H1 (cell line): Measurements from ENCODE around the gene MFNG. TPM values are rescaled to one million over a fixed set of nuclear protein-coding genes. Genes with fewer than 3 reads are reported as not detected.

ENCODE experiments used
- CTCF ChIA-PET: fragments of 300-600 bp; sonication (Branson Sonifier 250); formaldehyde crosslinking; loops from one replicate; lab custom pipeline; 2021; ENCODE audit not compliant: partially characterized antibody; lab: Charles Lee
- POLR2A ChIA-PET: fragments of 300-600 bp; sonication (Branson Sonifier 250); formaldehyde crosslinking; loops from one replicate; lab custom pipeline; 2021; ENCODE audit warnings: inconsistent platforms; ENCODE audit not compliant: partially characterized antibody; lab: Charles Lee
- DNase-seq, 2 experiments: peaks; one replicate each; pipeline versions ENCODE4 v3.0.0 to v3.0.0-alpha.2; 2010 to 2022; ENCODE audit warnings: low spot score in 2 of 2, low read depth in 1 of 2, mixed read lengths in 1 of 2
- FAIRE-seq: peaks from 2 replicates; lab custom pipeline; 2011; peaks lifted over from hg19 to GRCh38; lab: Jason Lieb, UNC
- H2AFZ ChIP-seq: 2 replicates; pipeline ENCODE4 v1.8.1; 2012; ENCODE audit warnings: low read length, inconsistent platforms
- H2AK5ac ChIP-seq: 2 replicates; pipeline ENCODE4 v1.6.1; 2013; ENCODE audit warnings: low read depth, low read length
- H2BK120ac ChIP-seq: replicated peaks from 2 replicates; pipeline ENCODE3; 2013; ENCODE audit warnings: low read depth, low read length, inconsistent platforms
- H2BK12ac ChIP-seq: 2 replicates; pipeline ENCODE4 v1.6.1; 2013; ENCODE audit warnings: low read depth, low read length
- H2BK15ac ChIP-seq: 2 replicates; pipeline ENCODE4 v1.6.1; 2013; ENCODE audit warnings: low read length
- H2BK20ac ChIP-seq: 2 replicates; pipeline ENCODE4 v1.6.1; 2013; ENCODE audit warnings: low read length
- H2BK5ac ChIP-seq: 2 replicates; pipeline ENCODE4 v1.6.1; 2013; ENCODE audit warnings: low read depth, low read length
- H3K14ac ChIP-seq: 2 replicates; pipeline ENCODE4 v1.6.1; 2013; ENCODE audit warnings: inconsistent platforms; ENCODE audit not compliant: insufficient read length
- H3K18ac ChIP-seq: 2 replicates; pipeline ENCODE4 v1.6.1; 2013; ENCODE audit warnings: low read length; ENCODE audit errors: extremely low read depth
- H3K23ac ChIP-seq: 2 replicates; pipeline ENCODE4 v1.6.1; 2013; ENCODE audit warnings: inconsistent platforms; ENCODE audit not compliant: insufficient read length
- H3K23me2 ChIP-seq: 2 replicates; pipeline ENCODE4 v1.6.1; 2013; ENCODE audit warnings: low read depth, low read length
- H3K27ac ChIP-seq: 2 replicates; pipeline ENCODE4 v1.6.1; 2011; ENCODE audit warnings: low read depth, low read length, inconsistent platforms
- H3K27me3 ChIP-seq, 4 experiments: replicated peaks in 1 of 4; 1 replicate in 1 of 4; 2 replicates in 3 of 4; pipeline versions ENCODE4 v1.6.1 to v1.8.1; 2011 to 2013; ENCODE audit warnings: low read length in 3 of 4, mild to moderate bottlenecking in 3 of 4, inconsistent platforms in 2 of 4, mixed read lengths in 2 of 4, moderate library complexity in 1 of 4; ENCODE audit not compliant: control insufficient read depth in 3 of 4, insufficient read depth in 3 of 4; ENCODE audit errors: extremely low read depth in 1 of 4
- H3K36me3 ChIP-seq, 4 experiments: 2 replicates each; pipeline versions ENCODE4 v1.6.1 to v1.8.1; 2011 to 2013; ENCODE audit warnings: mild to moderate bottlenecking in 4 of 4, low read length in 3 of 4, moderate library complexity in 2 of 4, control low read depth in 1 of 4, inconsistent platforms in 1 of 4; ENCODE audit not compliant: insufficient read depth in 4 of 4, control insufficient read depth in 2 of 4
- H3K4ac ChIP-seq: replicated peaks from 2 replicates; pipeline ENCODE3; 2013; ENCODE audit warnings: low read length, low read depth, mixed read lengths, inconsistent platforms; ENCODE audit not compliant: insufficient read length
- H3K4me1 ChIP-seq, 4 experiments: replicated peaks in 1 of 4; 1 replicate in 1 of 4; 2 replicates in 3 of 4; pipeline versions ENCODE4 v1.6.1 to v1.8.1; 2011 to 2013; ENCODE audit warnings: low read length in 3 of 4, inconsistent platforms in 2 of 4, mixed read lengths in 1 of 4; ENCODE audit not compliant: insufficient read depth in 4 of 4, control insufficient read depth in 3 of 4
- H3K4me2 ChIP-seq, 2 experiments: 2 replicates each; pipeline versions ENCODE4 v1.6.1 to v1.8.1; 2011 to 2013; ENCODE audit warnings: low read depth in 2 of 2, low read length in 2 of 2, control low read depth in 1 of 2, inconsistent platforms in 1 of 2, mild to moderate bottlenecking in 1 of 2; ENCODE audit not compliant: insufficient read depth in 1 of 2
- H3K4me3 ChIP-seq, 4 experiments: fragments of 200-600, 300-600 bp in 1 of 4; sonication (generic), shearing (Covaris generic), sonication (Bioruptor Twin) in 1 of 4; 2 replicates each; pipeline versions ENCODE4 v1.5.1 to v1.8.1; 2011 to 2016; ENCODE audit warnings: low read length in 4 of 4, low read depth in 3 of 4, control low read depth in 2 of 4, inconsistent platforms in 2 of 4, mild to moderate bottlenecking in 2 of 4, mixed read lengths in 1 of 4, moderate library complexity in 1 of 4; ENCODE audit not compliant: insufficient read depth in 2 of 4; ENCODE audit errors: extremely low read depth in 1 of 4
- H3K56ac ChIP-seq: replicated peaks from 2 replicates; pipeline ENCODE3; 2013; ENCODE audit warnings: low read depth, mild to moderate bottlenecking, mixed read lengths, low read length, inconsistent platforms; ENCODE audit not compliant: insufficient read length
- H3K79me1 ChIP-seq: 2 replicates; pipeline ENCODE4 v1.6.1; 2013; ENCODE audit warnings: low read depth, low read length, control low read depth
- H3K79me2 ChIP-seq, 2 experiments: 2 replicates each; pipeline versions ENCODE4 v1.6.1 to v1.8.1; 2012 to 2013; ENCODE audit warnings: low read length in 2 of 2, mild to moderate bottlenecking in 2 of 2, inconsistent platforms in 1 of 2; ENCODE audit not compliant: insufficient read depth in 2 of 2, control insufficient read depth in 1 of 2
- H3K9ac ChIP-seq, 4 experiments: replicated peaks in 1 of 4; 1 replicate in 1 of 4; 2 replicates in 3 of 4; pipeline versions ENCODE4 v1.6.1 to v1.8.1; 2011 to 2013; ENCODE audit warnings: low read depth in 3 of 4, low read length in 3 of 4, control low read depth in 2 of 4, mild to moderate bottlenecking in 2 of 4, moderate library complexity in 2 of 4, inconsistent platforms in 1 of 4; ENCODE audit errors: extremely low read depth in 1 of 4
- H3K9me3 ChIP-seq, 2 experiments: 2 replicates each; pipeline versions ENCODE4 v1.6.1 to v1.8.1; 2012 to 2013; ENCODE audit warnings: mild to moderate bottlenecking in 2 of 2, moderate library complexity in 2 of 2, control low read depth in 1 of 2, inconsistent platforms in 1 of 2, low read depth in 1 of 2, low read length in 1 of 2, mixed read lengths in 1 of 2; ENCODE audit not compliant: insufficient read depth in 2 of 2
- H4K20me1 ChIP-seq, 2 experiments: replicated peaks in 1 of 2; 2 replicates each; pipeline versions ENCODE3 to v1.8.1; 2011 to 2013; ENCODE audit warnings: inconsistent platforms in 2 of 2, low read length in 2 of 2, mild to moderate bottlenecking in 1 of 2; ENCODE audit not compliant: insufficient read depth in 2 of 2, control insufficient read depth in 1 of 2
- H4K5ac ChIP-seq: 2 replicates; pipeline ENCODE4 v1.6.1; 2013; ENCODE audit warnings: low read length, low read depth, mixed read lengths, inconsistent platforms; ENCODE audit not compliant: insufficient read length
- H4K8ac ChIP-seq: 2 replicates; pipeline ENCODE4 v1.8.0; 2013; ENCODE audit warnings: mild to moderate bottlenecking, moderate library complexity, low read length, inconsistent platforms; ENCODE audit not compliant: insufficient read depth; ENCODE audit errors: extremely low read depth
- H4K91ac ChIP-seq: replicated peaks from 2 replicates; pipeline ENCODE3; 2013; ENCODE audit warnings: low read length, mixed read lengths, inconsistent platforms; ENCODE audit not compliant: insufficient read length
- CREB1 ChIP-seq: IDR thresholded peaks from 2 replicates; pipeline ENCODE4 v1.6.1; 2012; ENCODE audit warnings: inconsistent platforms
- RXRA ChIP-seq: IDR thresholded peaks from 2 replicates; pipeline ENCODE4 v1.6.1; 2011; ENCODE audit warnings: low read depth, mild to moderate bottlenecking, low read length, moderate library complexity; ENCODE audit not compliant: insufficient read depth
- WGBS, 2 experiments: shearing (Covaris generic) in 1 of 2; methylation state at CpG; one replicate each; pipeline versions ENCODE4 v1.1.6 to v1.1.7; 2013 to 2015; ENCODE audit warnings: low lambda C conversion rate in 2 of 2, mixed read lengths in 2 of 2, inconsistent platforms in 1 of 2, low coverage in 1 of 2, missing lambda C conversion rate in 1 of 2; ENCODE audit not compliant: insufficient replicate concordance in 2 of 2, insufficient coverage in 1 of 2, insufficient read length in 1 of 2; ENCODE audit errors: extremely low coverage in 1 of 2, missing lambda C conversion rate in 1 of 2; 5-methylcytosine and 5-hydroxymethylcytosine counted together
- polyA plus RNA-seq, 7 experiments: library from polyadenylated mRNA; depleted of rRNA in 3 of 7; stranded (reverse) in 5 of 7; unstranded in 2 of 7; fragments of >200 nt in 5 of 7; fragments of 200-250 nt in 2 of 7; gene quantifications; 1 replicate in 5 of 7; 2 replicates in 1 of 7; 4 replicates in 1 of 7; pipeline versions ENCODE4 v1.2.1 to v1.2.3, GENCODE V29; 2011 to 2013; ENCODE audit warnings: missing spikeins in 2 of 7, mixed read lengths in 2 of 7
- total RNA-seq: library from RNA; stranded (reverse); fragmentation: NEBNext Ultra II Directional; extraction: Animal tissue kit (Norgen Biotek cat#: 25700); gene quantifications from 2 replicates; pipeline ENCODE4 v1.2.1, GENCODE V29; 2021

The MFNG gene
- total and polyA plus RNA-seq, 2 of the 8 experiments (the other 6 are each of a cell fraction or from before 2014, with no cell fraction given), result 1.7 to 5.5 TPM

GRCh38 chr22:37425369-37425768 is 60.8 kb downstream of the MFNG start:
- WGBS, 2 experiments, result 91% methylated on average over 11 of the region's 11 CpGs; no CpG with 5 or more reads in 1 of the 2 experiments
- Histone ChIP-seq H3K27me3 (peaks cover 29 to 62% (median 54%) of the 10 kb centered on the region in 4 experiments), H3K4me3 (peak overlapping the region in 1 of 4 experiments; percentile 70; a peak in 1 of 8 replicates)

More at GRCh38 chr22:37425369-37425768, 60.8 kb downstream of the MFNG start:
- peak overlapping the region; percentile 66 to 86 for H3K4me2 ChIP-seq
- no peak overlapping the region for H4K5ac ChIP-seq
- H3K9me3 ChIP-seq, result no peaks in the 10 kb centered on the region
- peak overlapping the region; percentile 84; the same call in 1 of the 2 replicates for H2BK12ac ChIP-seq
- H2AK5ac ChIP-seq, result no peak overlapping the region
- no peaks in the 10 kb centered on the region for H3K79me1 ChIP-seq
- no peak overlapping the region; the same call in 1 of the 2 replicates for H3K18ac ChIP-seq
- no peak overlapping the region for H3K14ac ChIP-seq
- no peak overlapping the region for H2BK15ac ChIP-seq
- H4K20me1 ChIP-seq, result peaks cover 3 to 8% of the 10 kb centered on the region in 2 experiments
- no peak overlapping the region for H4K91ac ChIP-seq
- H3K23ac ChIP-seq, result no peak overlapping the region
- no peak overlapping the region for H3K56ac ChIP-seq
- ChIA-PET POLR2A (interaction anchor here (0.9 kb wide), 1 partner anchor 8 kb away, joined by 4 read pairs; no protein-coding TSS in a partner anchor), CTCF (interaction anchor here (0.9 to 1.7 kb wide), 7 partner anchors 47 to 158 kb away, joined by 3 to 13 read pairs (median 4); no protein-coding TSS in a partner anchor)
- peaks cover 13% of the 10 kb centered on the region; the same call in 1 of the 2 replicates for H3K23me2 ChIP-seq
- H3K79me2 ChIP-seq, result no peaks in the 10 kb centered on the region
- H3K4me1 ChIP-seq, result peaks cover 3 to 33% (median 16%) of the 10 kb centered on the region in 4 experiments
- H3K27ac ChIP-seq, result no peak overlapping the region
- H3K9ac ChIP-seq, result no peak overlapping the region
- TF ChIP-seq RXRA, result no peak
- peak; percentile 20; the same call in 1 of the 2 replicates for TF ChIP-seq CREB1
- TF ChIP-seq, all 59 proteins: peak for 1
- no peak for DNase-seq
- Histone ChIP-seq H2AFZ (no peak overlapping the region), H3K36me3 (no peaks in the 10 kb centered on the region), H2BK120ac (no peak overlapping the region), H4K8ac (no peak overlapping the region), H2BK5ac (no peak overlapping the region), H3K4ac (no peak overlapping the region), H2BK20ac (0 out of 2 replicates have a peak overlapping the region, but pooled peaks have one; percentile 35)
- no peak for FAIRE-seq
